Ureter (tissue), 1 donor: ENCODE results near the gene FAM53B. TPM values are rescaled to one million over a fixed set of nuclear protein-coding genes. Genes with fewer than 3 reads are reported as not detected.

ENCODE experiments used
- DNase-seq: peaks from one replicate; pipeline ENCODE4 v3.0.0-alpha.2; 2020; ENCODE audit warnings: low spot score
- total RNA-seq: library from RNA; stranded (reverse); gene quantifications from one replicate; pipeline ENCODE4 v1.2.4, GENCODE V29; 2023
- donor health status: DM: yes; HTN: yes; CAD: no.

The FAM53B gene
- total RNA-seq, 1 donor from 2014 or later, result 38.8 TPM

DNA sequence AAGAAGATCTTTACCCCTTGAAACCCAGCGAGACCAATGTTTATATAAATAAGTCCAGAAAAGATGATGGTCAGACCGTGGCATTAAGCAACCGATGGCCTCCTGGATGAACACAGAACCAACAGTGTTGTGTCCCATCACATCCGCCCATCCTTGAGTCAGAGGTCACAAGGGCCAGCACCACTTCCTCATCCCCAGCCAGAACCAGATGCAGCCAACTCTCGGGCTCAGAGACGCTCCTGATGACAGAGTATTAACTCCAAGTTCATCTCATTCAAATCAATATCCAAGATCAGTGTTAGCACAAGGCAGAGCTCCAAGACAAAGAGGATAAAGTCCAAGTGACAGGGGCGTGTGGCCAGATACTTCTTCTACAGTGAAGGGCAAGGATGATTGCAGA lies 63.5 kb downstream of the FAM53B start:
- no peak for DNase-seq

DNA sequence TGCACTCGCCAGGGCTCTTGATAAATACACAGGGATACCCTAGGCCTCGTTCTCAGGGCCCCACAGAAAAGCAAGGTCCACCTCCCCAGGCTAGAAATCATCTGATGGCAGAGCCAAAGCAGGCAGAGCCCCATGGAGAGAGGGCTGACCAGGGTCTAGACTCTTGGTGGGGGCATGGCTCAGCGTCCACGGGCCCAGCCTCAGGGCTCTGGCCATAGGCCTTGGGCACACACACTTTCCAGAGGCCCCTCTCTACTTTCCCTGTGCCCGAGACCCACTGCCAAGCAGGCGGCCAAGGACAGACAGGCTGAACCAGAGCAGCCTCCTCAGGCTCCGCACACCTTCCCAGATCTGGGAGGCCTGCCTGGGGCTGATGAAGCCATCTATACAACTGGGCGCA lies 64.8 kb downstream of the FAM53B start:
- no peak for DNase-seq

DNA sequence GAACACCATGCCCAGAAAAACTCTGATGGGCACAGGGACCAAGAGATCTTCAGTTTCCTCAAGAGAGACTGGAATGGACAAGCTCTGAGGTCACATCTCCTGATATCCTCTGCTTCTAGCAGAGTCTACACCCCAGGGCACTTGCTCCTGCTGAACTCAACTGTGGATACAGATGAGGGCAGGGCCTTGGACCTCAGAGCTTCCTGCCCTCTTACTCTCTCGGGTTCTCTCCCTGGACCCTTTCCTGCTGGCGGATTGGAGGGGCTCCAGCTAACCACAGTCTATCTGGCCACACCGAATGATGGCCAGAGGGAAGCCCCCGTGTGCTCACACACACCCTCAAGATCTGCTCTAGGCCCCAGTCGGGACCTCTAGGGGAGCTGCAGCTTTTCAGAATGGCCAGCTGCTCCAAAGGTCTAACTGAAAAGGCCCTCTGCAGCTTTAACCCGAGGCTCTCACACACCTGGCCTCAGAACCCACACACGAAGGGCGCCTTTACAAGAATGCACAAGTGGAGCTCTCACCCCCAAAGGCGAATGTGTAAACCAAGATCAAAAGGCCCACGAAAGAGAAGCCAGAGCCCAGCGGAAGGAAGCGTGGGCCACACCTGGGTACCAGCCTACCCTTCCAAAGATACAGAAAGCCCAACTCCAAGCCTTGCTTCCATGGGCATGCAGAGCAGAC lies 65.5 kb downstream of the FAM53B start:
- no peak for DNase-seq

DNA sequence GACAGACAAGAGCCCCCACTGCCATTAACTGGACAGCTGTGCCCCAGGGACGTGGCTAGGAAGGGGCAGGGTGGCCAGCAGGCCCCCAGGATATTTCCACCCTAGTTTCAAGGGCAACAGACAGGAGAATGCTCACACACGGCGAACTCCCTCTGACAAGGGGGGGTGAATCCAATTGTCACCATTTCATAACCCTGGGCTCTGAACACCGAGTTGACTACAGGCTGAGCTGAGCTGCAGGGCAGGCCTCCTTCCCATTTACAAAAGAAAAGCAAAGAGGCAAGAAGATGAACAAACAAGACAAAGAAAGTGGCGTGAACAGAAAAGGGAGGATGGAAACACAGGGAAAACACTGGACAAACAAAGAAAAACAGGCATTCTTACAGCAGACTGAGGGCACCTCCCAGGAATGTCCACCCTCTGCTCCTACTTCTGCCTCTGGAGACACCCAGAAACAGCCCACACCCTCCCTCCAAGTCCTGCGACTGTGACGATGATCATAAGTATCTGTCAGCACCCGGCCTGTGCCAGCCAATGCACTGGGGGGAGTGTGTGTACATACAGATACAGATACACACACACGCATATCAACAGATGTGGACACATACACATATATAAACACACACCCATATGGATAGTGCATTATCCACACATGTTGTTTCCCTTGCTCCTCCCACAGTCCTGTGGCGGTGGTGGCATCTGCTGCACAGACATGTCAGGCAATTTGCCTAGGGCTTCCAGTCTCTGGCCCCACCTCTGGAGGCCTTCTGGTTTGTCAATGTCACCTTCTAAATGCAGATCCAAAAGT lies 66.2 kb downstream of the FAM53B start:
- no peak for DNase-seq

DNA sequence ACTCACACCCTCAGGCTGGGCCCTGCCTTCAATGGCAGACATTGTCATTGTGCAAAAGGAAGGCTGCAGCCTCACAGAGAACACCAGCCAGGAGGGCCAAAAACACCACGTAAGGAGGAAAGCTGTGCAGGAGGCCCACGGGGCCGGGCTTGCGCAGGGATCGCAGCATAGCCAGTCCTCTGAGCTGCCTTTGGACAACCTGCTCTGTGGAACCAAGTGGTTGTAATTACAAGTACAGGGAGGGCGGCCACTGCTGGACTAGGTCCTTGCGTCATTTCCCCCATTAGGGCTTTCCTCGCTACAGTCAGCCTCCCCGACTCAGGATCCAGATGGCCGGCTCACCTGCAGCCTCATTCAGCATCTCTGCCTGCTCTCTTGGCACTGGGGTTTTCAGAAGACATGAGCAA lies 66.9 kb downstream of the FAM53B start:
- no peak for DNase-seq

DNA sequence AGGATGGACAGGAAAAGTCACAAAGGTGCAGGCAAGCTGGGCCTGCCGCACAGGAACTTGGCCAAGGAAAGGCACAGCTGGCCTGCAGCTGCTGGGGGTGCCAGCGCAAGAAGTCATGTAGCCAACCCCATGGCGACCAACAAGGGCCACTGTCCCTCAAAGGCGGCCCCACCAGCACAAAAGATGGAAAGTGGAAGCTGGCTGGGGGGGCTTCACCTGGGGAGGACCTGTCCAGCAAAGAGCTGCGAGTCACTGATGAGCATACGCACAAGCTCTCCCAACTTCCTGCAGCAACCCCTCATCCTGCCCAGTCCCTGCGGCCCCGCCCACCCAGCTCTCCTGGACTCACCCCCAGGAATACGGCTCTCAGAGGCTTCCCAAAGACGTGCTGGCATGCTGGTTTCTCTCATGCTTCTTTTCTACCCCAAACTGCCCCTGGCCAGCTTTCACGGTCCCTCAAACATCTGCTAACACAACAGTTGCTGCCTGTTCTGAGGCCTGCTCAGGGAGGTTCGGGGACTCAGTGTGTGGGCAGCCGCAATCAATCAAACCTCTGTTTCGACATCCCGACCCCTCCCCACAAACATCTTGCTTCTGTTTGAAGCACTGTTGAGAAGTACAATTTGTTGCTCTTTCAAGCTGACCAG lies 67.6 kb downstream of the FAM53B start:
- DNase-seq, result no peak

DNA sequence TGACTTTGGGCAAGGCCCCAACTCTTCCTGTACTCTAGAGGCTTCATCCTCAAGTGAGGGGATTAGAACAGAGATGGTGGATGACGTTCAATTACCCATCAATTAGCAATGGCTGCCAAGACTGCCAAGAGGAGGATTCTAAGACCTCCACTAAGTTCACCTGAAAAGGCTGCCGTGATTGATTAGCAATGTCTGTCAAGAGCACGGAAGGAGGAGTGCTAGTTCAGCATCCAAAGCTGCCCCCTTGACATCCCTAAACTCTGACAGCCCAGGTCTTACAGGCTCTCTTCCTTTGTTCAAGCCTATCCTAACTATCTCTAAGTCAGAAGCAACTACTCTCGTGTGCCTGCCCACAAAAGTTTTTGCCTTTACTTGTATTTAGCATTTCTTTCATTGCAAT lies 68.4 kb downstream of the FAM53B start:
- DNase-seq, result no peak

DNA sequence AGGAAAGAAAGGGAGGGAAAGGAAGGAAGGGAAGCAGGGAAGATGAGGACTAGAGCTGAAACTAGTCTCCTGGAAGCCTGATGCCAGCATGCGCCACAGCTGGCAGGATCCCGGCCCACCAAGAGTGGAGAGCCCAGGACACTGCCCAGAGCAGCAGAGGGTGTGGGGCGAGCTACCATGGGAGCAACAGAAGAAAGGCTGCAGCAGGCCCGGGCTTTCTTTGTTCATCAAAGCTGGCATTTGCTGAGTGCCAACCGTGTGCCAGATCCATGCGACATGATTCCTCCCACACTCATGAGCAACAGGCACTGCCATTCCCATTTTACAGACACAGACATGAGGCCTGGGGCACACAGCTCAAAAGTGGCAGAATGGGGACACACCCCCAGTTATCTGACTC lies 68.9 kb downstream of the FAM53B start:
- no peak for DNase-seq

DNA sequence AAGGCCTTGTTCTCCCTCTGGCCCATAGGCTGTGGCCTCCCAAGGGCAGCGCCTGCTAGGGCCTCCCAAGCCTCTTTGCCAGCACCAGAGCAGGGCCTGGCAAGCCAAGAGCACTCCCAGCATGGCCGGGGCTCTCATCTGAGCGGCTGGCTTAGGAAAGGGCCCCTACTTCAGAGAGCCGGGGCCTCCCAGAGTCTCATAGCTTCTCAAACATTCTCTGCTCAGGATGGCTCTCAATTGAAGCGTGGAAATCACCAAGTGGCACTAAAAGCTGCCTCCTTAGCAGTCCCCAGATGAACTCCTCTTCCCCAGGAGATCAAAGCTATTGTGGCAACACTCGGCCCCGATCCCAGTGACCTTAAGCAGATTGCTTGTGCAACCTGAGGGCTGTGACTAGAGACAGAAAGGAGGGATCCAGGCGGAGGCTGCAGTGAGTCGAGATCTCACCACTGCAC lies 69.4 kb downstream of the FAM53B start:
- DNase-seq, result no peak

DNA sequence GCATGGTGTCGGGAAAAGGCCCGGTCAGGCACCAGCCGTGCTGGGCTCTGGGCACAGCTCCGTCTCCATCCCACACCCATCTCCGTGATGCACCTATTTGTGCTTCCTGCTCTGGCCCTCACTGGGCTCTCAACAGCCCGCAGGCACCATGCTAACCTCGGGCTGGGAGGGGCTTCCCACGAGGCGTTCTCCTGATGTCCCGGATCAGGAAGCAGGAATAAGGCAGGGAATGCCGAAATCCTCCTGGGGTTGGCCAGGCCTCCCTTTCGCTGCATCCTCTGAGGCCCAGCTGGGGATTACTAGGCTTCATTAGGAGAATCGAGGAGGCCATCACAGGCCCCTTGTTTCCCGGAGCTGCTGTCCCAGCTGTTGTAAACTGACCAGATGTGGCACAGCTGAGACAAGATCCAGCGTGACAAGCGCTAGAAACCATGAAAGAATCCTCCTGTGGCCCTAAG lies 72.0 kb downstream of the FAM53B start:
- no peak for DNase-seq

DNA sequence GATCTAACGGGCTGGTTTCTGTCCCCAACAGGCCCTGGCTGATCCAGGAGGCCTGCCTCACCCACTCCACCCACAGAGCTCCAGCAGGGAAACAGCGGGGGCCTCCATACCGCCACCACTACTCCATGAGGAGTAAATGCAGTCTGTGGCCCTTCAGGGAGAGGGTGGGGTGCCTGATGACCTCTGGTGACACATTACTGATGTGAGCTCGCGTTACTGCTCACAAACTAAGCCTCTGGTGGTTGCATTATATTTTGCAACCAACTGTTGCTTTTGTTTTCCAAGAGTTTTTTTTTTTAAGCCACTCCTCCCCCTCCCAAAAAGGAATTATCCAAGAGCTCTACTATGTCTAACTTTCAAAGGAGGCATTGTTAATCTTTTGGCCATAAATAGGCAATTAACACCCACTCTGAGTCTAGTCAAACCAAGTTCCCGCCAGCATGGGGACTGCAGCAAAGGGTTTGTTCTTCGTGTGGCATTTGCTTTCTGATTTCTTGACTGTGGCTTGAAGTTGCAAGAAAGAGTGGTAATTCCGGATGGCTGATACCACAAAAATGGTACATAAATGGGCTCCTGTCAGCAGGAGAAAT lies 72.6 kb downstream of the FAM53B start:
- no peak for DNase-seq

DNA sequence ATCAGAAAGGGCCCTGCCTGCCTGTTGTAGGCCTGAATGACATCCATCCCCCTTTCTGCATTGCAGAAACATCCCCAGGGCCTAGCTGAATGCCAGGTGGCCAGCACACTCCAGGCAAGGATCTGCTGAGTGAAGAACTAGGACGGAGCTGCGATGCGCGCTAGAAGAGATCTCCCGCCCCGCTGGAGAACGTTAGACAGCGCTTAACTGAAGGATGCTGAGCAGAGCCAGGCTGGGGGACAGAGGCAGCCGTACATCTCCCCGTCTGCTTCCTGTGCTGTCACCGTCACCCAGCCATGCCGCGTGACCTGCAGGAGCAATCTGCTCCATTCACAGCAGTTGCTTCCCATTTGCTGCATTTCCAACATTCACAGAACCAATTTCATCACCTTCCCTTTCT lies 73.3 kb downstream of the FAM53B start:
- no peak for DNase-seq

DNA sequence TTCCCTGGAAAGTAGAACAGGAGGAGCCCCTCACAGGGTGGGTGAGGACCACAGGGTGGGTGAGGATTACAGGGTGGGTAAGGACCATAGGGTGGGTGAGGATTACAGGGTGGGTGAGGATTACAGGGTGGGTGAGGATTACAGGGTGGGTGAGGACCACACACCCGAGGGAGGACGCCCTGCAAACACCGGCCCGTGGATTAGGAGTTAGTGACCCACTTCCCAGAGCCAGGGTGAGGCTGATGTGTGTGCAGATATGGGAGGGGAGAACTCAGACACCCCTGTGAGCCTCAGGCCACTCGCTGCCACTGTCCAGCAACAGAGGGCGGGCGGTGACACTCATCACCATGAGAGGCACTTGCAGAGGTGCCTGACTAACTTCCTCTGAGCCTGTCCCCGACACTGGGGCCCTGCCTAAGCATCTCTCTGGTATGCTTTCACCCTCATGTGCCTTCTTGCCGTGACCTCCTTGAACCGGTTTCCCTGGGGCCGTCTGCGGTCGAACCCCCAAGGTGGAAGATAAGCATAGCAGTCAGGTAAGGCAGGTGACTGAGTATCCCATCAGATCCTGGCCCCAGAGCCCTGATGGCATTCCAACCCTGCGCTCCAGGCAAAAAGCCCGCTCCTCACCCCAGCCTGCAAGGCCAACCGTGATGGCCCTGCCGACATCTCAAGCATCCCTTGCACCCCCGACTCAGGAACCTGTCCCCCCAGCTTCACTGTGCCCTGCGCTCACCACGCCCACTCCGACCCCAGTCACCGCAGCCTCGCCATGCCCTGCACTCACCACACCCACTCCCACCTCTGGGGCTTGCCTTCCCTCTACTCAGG lies 74.1 kb downstream of the FAM53B start:
- DNase-seq, result no peak

DNA sequence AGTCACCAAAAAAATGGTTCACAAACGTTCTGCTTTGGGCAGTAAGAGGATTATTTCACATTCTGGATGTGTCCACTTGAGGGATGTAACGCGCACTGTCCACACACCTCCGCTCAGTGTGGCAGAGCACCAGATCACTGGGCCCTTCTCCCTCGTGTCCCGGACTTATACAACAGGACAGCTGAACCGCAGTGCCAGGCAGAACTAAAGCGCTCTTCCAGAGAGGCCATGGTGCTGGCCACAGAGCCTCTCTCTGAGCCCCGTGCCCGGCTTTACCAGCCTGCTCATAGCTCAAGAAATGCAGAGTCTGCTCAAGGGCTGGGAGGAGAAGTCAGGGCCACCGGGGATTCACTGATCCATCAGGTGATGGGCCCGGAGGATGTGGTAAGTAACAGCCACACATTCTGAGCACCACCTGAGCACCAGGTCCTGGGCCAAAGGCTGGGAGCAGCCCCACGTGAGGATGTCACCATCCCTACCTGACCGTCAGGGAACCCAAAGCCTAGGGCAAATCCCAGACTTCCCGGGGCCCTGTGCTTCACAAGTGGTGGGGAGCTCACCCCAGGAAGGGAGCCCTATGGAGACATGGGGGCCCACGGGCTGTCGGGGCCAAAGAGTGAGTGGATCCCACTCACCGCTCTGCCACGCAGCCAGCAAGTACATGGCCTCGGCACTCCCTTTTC lies 74.9 kb downstream of the FAM53B start:
- no peak for DNase-seq

DNA sequence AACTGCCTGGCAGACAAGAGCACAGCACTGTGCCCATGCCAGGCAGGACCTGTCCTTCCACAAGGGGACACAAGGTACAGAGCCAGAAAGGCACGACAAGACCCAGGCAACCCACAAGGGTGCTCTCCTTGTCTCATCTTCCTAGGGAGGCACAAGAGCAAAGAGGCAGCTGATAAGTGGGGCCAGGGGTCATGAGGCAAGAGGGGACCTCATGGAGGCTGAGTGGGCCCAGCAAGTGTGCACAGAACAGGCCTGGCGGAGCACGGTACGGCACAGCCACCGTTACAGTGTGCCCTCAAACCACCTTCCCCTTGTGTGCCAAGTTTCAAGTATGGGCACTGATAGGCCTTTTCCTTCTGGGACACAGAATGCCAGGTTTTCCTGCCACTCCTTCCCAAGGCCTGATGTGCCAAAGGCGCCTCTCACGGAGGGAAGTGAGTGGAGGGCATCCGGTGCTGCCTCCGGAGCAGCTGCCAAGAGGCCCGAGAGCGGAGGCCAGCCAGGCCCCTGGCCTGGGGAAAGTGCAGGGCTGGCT lies 75.6 kb downstream of the FAM53B start:
- no peak for DNase-seq

DNA sequence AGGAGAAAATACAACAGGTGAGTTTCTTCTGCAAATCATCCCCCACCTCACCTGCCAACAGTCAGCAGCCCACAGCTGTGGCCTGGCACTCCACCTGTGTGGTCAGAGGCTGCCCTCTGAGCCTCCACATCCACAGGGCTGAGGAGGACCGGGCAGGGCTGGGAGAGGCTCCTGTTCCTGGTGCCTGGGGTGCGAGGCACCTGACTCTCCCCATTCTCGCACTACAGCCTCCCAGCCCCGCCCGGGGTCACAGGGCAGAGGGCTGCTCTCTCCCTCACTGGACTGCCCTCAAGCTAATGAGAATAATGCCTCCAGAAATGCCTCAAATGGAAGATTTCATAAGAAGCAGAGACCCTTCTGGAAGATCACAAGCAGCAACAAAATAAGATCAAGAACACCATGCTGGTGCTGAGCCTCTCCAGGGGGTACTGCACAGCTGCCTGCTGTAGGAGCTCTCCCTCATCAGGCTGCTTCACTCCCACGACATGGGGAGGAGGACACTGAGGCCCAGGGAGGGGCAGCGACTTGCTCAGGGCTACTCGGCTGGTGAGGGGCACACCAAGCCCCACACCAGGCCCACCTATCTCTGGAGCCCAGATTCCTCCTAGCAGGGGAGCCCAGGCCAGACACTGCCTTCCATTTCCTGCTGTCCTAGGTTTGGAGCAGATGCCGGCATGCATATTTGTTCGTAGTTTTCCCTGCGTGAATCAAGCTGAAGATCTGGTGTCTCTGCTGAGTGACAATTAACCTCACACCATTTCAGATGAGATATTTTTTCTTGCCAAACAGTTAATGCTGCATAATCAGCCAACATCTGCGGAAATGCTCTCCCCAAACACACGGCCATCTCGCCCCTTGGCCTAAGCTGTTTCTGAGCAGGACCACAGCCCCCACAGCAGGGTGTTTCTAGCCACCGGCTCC lies 76.5 kb downstream of the FAM53B start:
- no peak for DNase-seq

DNA sequence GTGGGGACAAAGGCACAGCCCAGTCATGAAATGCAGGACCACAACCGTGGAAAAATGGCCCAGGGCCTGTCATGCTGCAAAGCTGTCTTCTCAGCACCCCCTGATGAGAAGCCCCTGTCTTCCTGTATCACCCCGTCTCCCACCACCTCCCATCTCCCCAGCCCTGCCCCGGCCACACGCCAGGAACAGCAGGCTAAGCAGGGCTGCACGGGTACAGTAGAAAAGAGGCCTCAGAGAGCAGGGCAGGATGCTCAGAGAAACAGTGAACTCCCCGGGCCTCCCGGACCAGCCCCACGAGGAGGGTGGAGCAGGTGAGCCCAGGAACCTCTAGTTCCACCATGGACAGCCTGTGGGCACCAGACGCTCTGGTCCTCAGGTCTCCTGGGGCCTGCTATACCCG lies 77.7 kb downstream of the FAM53B start:
- no peak for DNase-seq

DNA sequence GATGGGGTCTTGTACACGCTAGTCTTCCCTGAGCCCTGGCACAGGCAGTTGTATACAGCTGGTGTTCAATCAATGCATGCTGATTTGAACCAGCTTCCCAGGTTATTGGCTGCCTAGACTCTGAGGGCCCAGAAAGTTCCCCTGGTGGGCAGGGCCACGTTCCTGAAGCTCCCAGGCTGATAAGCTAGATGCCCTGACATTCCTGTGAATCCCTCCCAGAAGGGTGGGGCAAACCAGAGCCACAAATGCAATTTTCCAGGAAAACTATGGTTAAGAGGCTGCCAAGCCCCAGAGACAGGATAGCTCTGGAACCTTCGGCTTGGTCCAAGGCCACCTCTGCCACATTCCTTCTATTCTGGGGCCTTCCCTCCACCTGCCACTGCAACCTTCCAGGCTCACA lies 78.2 kb downstream of the FAM53B start:
- DNase-seq, result no peak

DNA sequence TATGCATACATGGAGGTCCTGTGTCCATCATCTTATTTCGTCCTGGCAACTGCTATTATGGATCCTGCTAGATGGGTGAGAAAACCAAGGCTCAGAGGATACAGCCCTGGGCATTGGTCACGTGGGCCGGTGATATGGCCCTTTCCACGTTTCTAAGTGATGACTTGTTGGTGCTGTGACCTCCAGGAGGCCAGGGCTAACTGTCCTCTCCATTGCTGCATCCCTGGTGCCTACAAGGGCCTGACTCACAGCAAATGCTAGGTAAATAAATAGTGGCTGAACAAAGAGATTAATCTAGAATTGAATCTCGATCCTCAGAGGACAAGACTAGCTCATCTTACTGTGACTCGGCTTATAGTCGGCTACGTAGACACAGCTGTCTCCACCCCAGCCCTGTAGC lies 78.6 kb downstream of the FAM53B start:
- DNase-seq, result no peak

DNA sequence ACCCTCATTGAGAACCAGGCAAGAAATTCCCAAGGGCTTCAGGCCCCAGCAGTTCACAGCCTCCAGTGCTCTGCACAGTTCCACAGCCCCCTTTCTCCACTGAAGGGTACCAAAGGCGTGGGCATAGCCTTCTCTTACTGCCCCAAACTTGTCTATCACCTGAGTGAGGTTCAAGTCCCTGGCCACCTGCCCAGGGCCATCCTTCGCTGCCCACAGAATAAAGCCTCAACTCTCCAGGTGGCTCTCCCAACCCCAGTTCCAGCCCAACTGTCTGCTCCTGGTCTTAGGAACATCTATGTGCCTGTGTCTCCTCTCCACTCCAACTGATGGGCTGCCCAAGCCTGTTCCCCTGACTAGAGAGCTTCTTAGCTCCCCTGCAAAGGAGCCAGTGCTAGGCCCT lies 79.1 kb downstream of the FAM53B start:
- DNase-seq, result no peak
